ENCODE data around the gene DIPK2B.

Gene DIPK2B, protein sequence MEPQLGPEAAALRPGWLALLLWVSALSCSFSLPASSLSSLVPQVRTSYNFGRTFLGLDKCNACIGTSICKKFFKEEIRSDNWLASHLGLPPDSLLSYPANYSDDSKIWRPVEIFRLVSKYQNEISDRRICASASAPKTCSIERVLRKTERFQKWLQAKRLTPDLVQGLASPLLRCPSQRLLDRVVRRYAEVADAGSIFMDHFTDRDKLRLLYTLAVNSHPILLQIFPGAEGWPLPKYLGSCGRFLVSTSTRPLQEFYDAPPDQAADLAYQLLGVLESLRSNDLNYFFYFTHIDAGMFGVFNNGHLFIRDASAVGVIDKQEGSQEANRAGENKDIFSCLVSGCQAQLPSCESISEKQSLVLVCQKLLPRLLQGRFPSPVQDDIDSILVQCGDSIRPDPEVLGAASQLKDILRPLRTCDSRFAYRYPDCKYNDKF

DNA sequence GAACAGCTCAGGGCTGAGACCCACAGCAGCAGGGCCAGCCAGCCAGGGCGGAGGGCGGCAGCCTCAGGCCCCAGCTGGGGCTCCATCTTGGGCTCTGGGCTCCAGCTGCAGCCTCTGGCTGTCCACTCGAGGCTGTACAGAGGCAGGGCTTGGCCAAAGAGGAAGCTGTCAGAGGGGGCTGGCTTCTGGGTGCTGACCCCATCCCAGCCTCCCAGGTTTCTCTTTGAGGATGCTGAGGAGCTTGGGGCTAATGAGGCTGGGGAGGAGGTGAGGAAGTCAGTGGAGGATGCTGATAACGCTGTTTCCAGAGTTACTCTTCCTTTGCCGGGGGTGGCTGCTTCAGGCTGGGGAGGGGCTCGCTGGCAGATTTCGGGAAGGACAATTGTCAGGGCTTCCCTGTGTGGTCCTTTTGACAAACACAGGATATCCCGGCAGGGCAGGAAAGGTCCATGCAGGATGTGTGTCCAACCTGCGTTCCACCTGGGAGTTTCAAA lies at the start of gene DIPK2B:
Gene DIPK2B (minus strand): TSS at position 136 of the 494 bp plus-strand sequence. CDS start 50 bp downstream, at position 86.
- DNase-seq (ENCODE audit: low read depth in 1 of 2, low spot score in 1 of 2) = no peak

DNA sequence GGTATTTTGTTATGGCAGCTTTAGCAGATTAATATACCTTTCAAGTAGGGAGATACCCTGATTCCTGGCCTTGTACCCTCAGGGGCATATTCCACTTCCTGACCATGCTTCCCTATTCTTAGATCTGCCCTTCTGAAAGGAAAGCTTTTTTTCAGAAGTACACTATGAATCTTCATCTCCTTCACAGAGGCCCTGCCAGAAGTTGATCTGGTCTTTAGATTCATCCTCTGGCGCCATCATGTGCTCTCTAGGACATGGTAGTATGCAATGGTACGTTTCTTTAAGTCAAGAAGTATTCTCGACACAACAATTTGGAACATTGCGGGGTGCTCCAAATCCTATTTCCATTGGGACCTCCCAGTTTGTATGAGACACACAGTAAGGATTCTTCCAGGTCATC lies 39.6 kb upstream of the DIPK2B start:
- DNase-seq (ENCODE audit: low read depth in 1 of 2, low spot score in 1 of 2) = no peak

DNA sequence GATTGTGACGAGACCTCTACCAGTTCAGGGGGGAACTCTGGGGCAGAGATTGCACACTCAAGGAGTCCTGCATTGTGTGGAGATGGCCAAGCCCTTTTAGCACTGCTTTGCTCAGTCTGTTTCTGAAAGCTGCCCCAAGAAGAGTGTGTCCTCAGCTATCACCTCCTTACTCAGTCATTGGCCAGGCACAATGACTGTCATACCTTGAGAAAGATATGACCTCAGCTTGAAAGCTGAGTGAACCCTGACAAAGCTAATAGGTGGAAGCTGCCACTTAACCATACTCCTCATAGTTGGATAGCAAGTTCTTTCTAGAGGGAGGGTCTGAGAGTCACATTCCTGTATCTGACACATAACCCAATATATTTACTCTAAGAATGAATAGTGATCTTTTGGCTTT lies 37.8 kb upstream of the DIPK2B start:
- no peak for DNase-seq (ENCODE audit: low read depth in 1 of 2, low spot score in 1 of 2)

DNA sequence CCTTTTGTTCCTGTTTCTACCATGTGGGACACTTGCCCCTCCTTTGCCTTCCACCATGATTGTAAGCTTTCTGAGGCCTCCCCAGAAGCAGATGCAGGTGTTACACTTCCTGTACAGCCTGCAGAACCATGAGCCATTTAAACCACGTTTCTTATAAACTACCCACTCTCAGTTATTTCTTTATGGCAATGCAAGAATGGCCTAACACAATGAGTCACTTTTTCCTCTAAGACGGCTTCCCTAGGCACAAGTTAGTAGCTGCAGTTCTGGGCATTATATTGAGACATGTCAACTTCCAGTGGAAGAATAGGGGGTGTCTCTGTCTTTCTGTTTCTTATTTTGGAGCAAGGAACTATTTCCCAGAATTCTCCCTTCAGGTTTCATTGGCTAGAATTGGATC lies 32.9 kb upstream of the DIPK2B start:
- no peak for DNase-seq (ENCODE audit: low read depth in 1 of 2, low spot score in 1 of 2)

DNA sequence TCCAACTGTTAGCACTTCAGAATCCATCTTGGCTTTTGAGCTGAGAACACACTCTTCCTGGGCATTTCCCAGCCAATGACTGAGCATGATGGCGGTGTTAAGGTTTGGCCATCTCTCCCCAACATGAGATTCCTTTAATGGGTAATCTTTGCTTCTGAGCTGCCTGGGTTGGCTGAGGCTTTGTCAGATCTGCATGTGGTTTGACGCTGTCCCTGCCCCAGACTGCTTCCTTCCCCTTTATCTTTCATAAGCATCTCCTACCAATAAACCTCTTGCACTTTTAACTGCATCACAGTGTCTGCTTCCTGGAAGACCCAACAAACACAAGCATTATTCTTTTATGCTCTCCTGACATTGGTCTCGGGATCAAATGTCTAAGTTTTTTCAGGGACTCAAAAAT lies 31.5 kb upstream of the DIPK2B start:
- DNase-seq (ENCODE audit: low read depth in 1 of 2, low spot score in 1 of 2) = no peak

DNA sequence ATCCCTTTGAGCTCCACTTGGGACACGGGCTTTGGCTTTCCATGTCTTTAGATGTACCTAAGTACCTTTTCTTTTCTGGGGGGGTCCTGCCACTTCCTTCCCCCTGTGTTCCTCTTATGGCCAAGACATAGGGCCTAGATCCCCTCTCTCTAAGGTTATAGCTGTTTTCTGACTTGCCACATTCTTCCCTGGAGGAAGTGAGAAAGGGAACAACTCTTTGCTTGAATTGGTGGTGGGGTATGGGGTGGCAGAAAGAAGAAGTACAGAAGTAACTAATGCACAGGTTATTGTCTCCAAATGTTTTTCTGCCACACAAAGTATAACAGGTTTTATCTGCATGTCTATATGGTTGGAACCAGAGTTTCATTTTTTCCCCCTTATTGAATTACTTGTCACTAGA lies 29.7 kb upstream of the DIPK2B start:
- no peak for DNase-seq (ENCODE audit: low read depth in 1 of 2, low spot score in 1 of 2)

DNA sequence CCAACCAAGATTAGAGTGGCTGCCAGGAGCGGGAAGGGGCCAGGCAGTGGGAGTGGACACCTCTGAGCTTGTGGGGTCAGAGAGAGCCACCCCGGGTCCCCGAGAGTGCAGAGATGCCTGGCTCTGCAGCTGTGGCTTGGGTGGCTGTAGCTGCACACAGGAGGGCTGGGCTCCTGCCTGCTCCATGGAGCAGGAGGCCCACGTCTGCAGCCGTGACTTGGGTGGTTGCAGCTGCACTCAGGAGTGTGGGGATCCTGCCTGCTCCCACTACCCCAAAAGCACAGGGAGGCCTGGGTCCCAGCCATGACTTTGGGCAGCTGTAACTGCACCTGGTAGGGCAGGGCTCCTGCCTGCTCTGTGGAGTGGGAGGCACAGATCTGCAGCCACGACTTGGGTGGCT lies 28.7 kb upstream of the DIPK2B start:
- DNase-seq (ENCODE audit: low read depth in 1 of 2, low spot score in 1 of 2) = no peak

DNA sequence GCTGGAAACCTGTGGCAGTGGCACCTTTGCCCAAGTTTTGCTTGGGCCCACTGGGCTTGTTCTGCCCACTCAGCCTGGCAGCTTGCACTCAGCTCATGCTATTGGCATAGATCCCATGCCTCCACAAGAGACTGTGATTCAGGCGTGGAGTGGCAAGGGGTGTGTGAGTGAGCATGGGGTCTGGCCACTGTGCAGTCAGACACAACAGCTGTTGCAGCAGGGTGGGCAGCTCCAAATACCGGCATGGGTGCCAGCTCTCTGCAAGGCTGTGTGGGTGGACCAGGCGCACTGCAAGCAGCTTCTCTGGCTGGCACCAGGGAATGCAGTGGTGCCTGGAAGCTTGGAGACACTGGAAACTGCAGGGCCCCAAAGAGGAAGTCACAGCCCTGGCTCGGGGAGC lies 27.4 kb upstream of the DIPK2B start:
- no peak for DNase-seq (ENCODE audit: low read depth in 1 of 2, low spot score in 1 of 2)

DNA sequence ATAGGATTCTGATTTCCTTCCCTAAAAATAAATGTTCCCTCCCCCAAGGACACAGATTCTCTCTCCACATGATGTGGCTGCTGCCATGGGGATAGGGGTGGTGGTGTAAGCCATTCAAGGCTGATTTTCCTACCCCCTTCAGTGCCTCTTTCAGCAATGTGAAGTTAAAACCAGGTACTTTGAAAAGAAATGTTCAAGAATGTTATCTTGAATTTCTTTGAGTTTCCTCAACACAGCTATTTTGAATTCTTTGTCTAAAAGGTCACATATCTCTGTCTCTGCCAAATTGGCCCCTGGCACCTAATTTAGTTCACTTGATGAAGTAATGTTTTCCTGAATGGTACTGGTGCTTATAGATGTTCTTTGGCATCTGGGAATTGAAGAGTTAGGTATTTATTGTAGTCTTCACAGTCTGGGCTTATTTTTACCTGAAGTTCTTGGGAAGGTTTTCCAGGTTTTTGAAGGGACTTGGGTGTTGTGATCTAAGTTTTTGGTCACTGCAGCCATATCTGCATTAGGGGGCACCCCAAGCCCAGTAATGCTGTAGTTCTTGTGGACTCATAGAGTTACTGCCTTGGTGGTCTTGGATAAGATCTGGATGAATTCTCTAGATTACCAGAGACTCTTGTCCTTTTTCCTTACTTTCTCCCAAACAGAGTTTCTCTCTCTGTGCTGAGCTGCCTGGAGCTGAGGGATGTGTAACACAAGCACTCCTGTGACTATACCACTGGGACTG lies 7.6 kb upstream of the DIPK2B start:
- DNase-seq (ENCODE audit: low read depth in 1 of 2, low spot score in 1 of 2) = no peak

DNA sequence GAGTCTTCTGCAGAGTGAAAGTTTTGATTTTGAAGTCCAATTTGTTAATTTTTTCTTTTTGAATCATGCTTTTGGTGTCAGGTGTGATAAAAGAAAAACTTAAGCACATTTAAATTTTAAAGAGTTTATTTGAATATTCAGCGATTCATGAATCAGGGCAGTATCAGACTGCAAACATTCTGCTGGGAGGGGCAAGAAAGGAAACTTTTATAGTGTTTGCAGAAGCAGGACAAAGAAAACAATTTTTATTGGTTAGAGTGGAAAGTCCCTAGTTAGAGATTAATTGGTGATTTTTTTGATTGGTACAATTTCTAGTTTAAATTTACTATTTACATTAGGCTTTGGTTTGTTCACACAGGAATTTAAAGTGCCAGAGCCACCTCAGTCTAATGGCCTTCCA lies 1.5 kb upstream of the DIPK2B start:
- no peak for DNase-seq (ENCODE audit: low read depth in 1 of 2, low spot score in 1 of 2)

DNA sequence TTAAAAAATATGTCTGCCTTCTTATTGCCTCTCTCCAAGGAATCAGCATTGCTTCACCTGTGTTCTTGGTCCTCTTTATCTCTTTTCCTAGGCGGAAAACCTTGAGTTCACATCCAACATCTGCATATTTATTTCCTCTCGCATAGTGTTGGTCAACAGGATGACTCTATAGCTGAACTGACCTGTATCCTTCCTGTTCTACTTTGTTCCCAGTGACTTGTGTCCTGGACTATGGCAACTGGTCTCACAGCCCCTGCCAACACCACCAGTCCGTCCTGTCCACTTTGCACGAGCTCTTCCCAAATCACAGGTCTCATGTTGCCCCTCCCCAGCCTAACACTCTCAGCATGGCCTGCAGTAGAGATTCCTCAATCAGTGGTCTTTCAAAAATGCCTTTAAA lies 2.0 kb downstream of the DIPK2B start:
- no peak for DNase-seq (ENCODE audit: low read depth in 1 of 2, low spot score in 1 of 2)

DNA sequence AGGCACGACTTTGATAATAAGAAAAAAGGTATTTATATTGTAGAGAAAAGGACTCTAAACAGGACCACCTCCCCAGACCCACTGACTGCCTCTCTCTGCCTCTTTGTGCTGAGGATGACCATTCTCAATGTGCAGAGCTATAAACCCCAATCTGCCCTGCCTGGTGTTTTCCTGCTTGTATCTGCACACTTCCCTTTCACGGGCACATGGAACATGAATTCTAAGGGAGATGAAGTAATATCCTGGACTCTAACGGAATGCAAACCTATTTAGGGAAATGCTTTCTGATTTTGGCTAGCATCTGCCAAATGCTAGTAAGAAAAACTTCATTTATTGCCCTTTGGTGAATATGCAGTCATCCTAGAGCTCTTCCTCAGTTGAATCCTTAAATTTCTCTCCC lies 2.4 kb downstream of the DIPK2B start:
- no peak for DNase-seq (ENCODE audit: low read depth in 1 of 2, low spot score in 1 of 2)

DNA sequence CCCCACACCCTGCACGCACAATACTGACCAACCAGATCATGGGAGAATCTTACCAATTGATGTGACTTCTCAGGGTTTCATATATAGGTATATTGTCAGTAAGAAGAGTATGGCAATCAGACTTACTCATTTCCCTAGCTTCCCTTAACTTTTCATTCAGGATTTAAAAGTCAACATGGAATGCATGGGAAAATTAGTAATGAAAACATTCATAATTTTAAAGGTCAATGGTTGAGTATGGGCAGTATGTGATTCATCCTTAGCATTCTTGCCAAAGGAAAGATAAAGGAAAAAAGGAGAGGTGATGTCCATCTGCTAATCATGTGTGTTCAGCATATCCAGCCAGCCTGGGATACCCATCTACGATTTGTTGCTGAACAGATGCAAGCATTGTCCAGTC lies 4.0 kb downstream of the DIPK2B start:
- no peak for DNase-seq (ENCODE audit: low read depth in 1 of 2, low spot score in 1 of 2)

DNA sequence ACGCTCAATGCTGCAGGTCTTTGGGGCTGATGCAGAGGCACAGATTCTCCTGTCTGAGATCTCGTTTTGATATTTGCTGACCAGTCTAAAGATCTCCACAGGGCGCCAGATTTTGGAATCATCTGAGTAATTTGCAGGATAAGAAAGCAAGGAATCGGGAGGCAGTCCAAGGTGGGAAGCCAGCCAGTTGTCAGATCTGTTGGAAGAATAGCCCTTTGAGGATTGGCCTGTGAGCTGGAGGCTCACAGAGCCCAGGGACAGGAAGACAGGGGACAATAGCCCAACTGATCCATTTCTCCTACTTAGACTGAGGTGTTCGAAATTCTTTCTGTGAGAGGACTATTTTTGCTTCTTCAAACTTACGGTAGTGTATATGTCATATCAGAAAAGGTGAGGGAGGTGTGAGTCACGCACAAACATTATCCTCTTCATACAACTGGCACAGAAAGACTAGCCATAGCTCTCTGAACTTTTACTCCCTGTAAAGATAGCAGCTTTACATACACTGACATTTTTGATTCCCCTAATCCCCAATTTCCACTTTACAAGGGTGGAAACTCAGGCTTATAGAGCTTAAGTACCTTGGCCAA lies 8.8 kb downstream of the DIPK2B start:
- no peak for DNase-seq (ENCODE audit: low read depth in 1 of 2, low spot score in 1 of 2)

DNA sequence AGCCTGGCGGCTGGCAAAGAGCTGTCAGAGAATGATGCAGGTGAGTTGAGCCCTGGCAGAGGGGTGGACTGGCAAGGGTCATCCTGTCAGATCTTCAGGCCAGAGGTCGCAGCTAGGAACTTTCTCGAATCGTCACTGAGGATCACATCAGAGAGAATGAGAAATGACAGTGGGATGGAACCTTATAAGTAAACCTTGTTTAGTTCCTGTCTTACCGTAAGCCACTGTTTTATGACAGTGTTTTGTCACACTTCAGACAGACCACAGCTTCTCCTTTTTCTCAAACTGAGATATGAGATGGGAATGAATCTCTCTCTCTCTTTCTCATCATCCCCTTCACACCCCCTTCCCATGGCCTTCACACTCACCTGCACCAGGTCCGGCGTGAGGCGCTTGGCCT lies 9.3 kb downstream of the DIPK2B start:
- no peak for DNase-seq (ENCODE audit: low read depth in 1 of 2, low spot score in 1 of 2)

DNA sequence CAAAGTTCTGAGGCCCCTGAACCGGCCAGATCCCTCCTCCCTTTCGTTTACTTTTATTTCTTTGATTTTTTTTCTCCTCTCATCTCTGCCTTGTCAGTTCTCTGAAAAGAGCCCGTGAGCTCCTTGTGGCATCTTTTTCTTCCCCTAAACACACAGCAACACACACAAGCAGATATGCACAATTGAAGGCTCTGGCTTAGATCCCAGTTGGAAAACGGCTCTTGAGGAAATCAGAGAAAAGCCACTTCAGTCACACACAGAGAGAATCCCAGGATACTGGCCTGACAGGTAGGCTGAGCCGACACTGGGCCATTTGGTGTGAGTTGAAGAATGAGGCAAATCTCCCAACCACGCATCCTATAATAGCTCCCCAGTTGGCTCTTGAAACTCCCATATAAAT lies 12.9 kb downstream of the DIPK2B start:
- no peak for DNase-seq (ENCODE audit: low read depth in 1 of 2, low spot score in 1 of 2)

DNA sequence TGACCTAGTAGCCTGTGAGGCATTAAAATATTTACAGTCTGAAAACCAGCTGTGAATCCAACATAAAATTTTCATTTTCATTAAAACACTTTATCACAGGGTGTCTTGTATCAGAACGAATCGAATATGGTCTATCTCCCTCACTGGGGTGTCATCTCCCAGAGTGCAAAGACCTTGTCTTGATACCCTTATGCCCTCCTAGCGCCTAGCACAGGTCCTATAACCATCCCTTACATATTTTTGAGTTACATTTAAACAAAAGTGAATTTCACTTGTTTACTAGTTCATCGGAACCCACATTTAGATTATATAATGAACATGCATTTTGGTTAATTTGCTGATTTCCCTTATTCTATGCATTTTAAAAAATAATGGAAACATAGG lies 14.0 kb downstream of the DIPK2B start:
- DNase-seq (ENCODE audit: low read depth in 1 of 2, low spot score in 1 of 2) = no peak

DNA sequence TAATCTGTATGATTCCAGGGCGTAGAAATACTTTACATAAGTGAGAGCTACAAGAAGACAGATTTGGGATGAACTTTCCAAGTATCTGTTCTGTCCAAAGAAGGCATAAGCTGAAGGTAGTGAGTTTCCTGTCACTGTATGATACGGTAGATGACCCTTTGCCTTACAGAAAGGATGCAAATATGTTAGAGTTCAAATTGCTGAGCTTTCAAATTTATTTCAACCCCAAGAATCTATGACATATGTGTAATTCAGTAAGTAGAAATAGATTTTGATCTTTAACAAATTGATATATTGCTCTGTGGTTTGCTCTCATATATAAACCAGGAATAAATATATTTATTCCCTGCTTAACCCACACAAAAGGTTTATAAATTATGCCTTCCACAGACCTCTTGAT lies 16.5 kb downstream of the DIPK2B start:
- DNase-seq (ENCODE audit: low read depth in 1 of 2, low spot score in 1 of 2) = no peak

DNA sequence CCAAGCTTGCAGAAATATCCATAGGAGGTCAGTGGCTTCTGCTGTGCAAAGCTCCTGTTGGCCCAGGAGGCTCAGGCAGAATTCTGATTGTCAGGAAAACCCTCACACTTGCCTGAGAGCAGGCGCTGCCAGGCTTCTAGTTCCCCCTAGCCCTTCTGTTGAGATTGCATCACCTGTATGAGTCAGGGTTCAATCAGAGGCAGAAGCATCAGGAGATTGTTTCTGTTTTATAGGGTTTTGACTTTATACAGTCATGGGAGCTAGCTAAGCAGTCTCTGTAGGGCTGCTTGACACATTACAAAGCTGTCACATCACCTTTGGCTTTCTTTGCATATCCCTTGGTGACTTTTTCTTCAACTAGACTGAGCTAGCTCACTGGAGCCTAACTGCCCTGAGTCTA lies 27.8 kb downstream of the DIPK2B start:
- DNase-seq (ENCODE audit: low read depth in 1 of 2, low spot score in 1 of 2) = no peak

DNA sequence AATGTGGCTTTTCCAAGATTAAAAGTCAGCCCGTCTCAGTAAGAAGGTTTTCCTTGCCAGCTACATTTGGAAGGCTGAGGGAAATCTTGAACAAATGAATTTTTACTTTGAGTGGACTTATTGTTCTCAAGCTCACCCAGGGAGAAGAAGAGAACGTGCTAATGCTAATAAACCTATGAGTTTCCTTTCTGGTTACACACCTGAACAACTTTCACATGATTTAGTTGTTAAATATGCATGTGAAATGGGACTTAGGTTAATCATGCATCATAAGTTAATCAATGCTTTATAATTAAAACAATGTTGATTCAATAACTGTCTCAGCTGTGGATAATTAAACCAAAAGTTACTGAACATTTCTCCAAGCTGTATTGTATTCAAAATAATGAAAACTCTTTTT lies 33.9 kb downstream of the DIPK2B start:
- no peak for DNase-seq (ENCODE audit: low read depth in 1 of 2, low spot score in 1 of 2)

DNA sequence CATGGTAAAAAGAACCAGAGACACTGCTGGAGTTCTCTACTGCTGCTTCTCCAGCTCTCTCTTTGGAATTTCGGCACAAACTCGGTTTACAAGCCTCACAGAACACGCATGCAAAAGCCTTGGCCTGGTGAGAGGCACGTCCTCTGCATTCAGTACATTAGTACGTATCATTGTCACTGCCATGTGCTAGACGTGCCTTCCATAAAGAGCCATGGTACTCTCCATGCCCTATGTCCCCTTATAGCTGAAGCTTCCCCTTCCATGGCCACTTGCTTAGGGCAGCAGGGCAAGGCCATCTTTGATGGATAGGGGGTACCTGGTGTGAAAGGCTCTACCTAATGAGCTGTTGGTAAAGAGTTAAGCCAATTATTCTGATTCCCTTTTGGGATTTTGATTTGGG lies 35.0 kb downstream of the DIPK2B start:
- no peak for DNase-seq (ENCODE audit: low read depth in 1 of 2, low spot score in 1 of 2)

DNA sequence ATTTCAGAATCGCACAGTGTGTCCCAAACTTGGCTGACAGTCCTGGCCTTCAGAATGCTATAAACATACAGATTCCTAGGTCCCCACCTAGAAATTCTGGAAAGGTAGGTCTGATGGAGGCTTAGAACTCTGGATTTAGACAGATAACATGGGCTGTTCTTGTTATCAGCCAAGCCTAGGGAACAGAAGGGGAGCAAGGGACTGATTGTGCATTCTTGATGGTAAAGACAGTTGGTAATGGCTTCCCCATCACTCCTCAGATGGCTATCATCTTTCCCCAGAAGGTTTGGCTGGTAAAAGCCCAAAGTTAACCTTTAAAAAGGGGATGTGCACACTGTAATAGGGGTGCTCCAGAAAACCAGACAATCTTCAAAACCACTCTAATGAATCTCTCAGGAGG lies 35.7 kb downstream of the DIPK2B start:
- no peak for DNase-seq (ENCODE audit: low read depth in 1 of 2, low spot score in 1 of 2)
